ENCODE results near the gene ADAM33.

ADAM33 gene

DNA sequence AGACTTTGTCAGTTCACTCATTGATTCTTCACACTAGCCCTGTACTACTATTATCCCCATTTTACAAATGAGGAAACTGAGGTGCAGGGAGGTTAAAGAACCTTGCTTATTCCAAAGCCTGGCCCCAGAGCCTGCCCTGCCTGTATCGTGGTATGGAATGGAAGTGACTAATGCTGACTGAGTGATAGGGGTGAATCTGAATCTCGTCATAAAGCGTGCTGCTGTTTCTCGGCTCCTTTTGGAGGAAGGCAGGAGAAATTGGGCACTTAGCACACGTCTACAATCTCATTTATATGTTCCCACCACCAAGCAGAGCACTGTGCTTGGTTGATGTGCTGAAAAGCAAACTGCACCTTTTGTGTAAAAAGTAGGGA lies 35.8 kb downstream of the ADAM33 start:
- Histone ChIP-seq H3K4me2 (ENCODE audit: low read depth, low read length, poor library complexity, severe bottlenecking) (no peak overlapping the region), H3K36me3 (ENCODE audit: insufficient read depth, low read length) (no peaks in the 10 kb centered on the region), H3F3A (ENCODE audit: low read depth) (no peaks in the 10 kb centered on the region), H3K4me3 (ENCODE audit: low read length, poor library complexity, severe bottlenecking) (no peak overlapping the region), H3K9ac (ENCODE audit: low read depth, low read length, poor library complexity, severe bottlenecking) (no peak overlapping the region), H3K27me3 (ENCODE audit: insufficient read depth, low read length, poor library complexity, severe bottlenecking) (no peaks in the 10 kb centered on the region), H3K79me2 (ENCODE audit: insufficient read depth, low read length) (no peaks in the 10 kb centered on the region), H4K20me1 (ENCODE audit: insufficient read depth, low read length, poor library complexity, severe bottlenecking) (no peaks in the 10 kb centered on the region), H3K9me2 (replicated peaks; ENCODE audit: low read depth, low read length) (no peaks in the 10 kb centered on the region), H3K4me1 (ENCODE audit: insufficient read depth, low read length, poor library complexity, severe bottlenecking) (no peaks in the 10 kb centered on the region), H3K9me3 (ENCODE audit: insufficient read depth, low read depth, low read length) (no peaks in the 10 kb centered on the region), H2AFZ (ENCODE audit: low read length) (no peak overlapping the region)
- TF ChIP-seq EZH2phosphoT487 (IDR thresholded peaks at IDR 0.05; ENCODE audit: borderline replicate concordance), result no peak
- TF ChIP-seq CTCF (conservative IDR thresholded peaks at IDR 0.05; ENCODE audit: low read length), result no peak

DNA sequence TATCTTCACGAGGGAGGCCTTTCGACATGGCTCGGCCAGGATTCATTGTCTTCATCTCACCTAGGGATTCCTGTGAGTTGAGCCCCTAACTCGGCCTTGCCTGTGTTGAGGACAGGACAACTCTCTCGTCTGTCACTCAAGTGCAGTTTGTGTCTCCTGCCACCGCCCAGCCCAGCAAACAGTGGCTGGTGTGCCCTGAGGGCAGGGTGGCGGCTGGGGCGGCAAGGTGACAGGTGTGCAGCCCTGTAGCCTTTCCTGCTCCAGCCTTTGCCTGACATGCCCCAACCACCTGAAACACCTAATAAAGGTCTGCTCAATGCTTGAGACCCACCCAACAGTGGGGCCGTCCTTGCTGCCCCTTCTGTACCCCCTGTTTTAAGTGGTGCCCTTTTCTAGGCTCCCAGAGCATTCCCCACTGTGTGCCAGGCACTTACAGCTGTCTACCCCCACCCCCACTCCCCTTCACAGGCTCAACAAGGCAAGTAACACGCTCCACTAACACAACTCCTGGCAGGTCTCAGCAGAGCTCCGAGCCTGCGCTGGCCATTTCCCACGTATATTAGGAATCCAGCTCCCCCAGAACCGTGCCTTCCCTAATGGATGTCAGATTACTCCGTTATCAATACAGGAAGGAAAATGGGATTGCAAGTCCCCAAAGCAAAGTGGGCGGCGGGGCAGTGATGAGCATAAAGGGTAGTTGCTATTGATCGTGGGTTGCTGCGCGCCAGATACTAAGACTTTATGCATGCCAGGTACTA lies 36.3 kb downstream of the ADAM33 start:
- Histone ChIP-seq H3K4me2 (ENCODE audit: low read depth, low read length, poor library complexity, severe bottlenecking) (no peak overlapping the region), H4K20me1 (ENCODE audit: insufficient read depth, low read length, poor library complexity, severe bottlenecking) (no peaks in the 10 kb centered on the region), H2AFZ (ENCODE audit: low read length) (no peak overlapping the region), H3F3A (ENCODE audit: low read depth) (no peaks in the 10 kb centered on the region), H3K79me2 (ENCODE audit: insufficient read depth, low read length) (no peaks in the 10 kb centered on the region), H3K36me3 (ENCODE audit: insufficient read depth, low read length) (no peaks in the 10 kb centered on the region), H3K9ac (ENCODE audit: low read depth, low read length, poor library complexity, severe bottlenecking) (no peak overlapping the region), H3K27me3 (ENCODE audit: insufficient read depth, low read length, poor library complexity, severe bottlenecking) (no peaks in the 10 kb centered on the region), H3K9me2 (replicated peaks; ENCODE audit: low read depth, low read length) (no peaks in the 10 kb centered on the region), H3K4me1 (ENCODE audit: insufficient read depth, low read length, poor library complexity, severe bottlenecking) (no peaks in the 10 kb centered on the region), H3K4me3 (ENCODE audit: low read length, poor library complexity, severe bottlenecking) (no peak overlapping the region), H3K9me3 (ENCODE audit: insufficient read depth, low read depth, low read length) (no peaks in the 10 kb centered on the region)
- TF ChIP-seq CTCF (conservative IDR thresholded peaks at IDR 0.05; ENCODE audit: low read length) (no peak), EZH2phosphoT487 (IDR thresholded peaks at IDR 0.05; ENCODE audit: borderline replicate concordance) (no peak)

- Histone ChIP-seq H3K4me3 (ENCODE audit: low read length, poor library complexity, severe bottlenecking) (no peak overlapping the region), H3K27me3 (ENCODE audit: insufficient read depth, low read length, poor library complexity, severe bottlenecking) (no peaks in the 10 kb centered on the region), H3K9ac (ENCODE audit: low read depth, low read length, poor library complexity, severe bottlenecking) (no peak overlapping the region), H3F3A (ENCODE audit: low read depth) (no peaks in the 10 kb centered on the region), H3K36me3 (ENCODE audit: insufficient read depth, low read length) (peaks cover 6% of the 10 kb centered on the region; the same call in 1 of the 2 replicates), H2AFZ (ENCODE audit: low read length) (no peak overlapping the region), H3K79me2 (ENCODE audit: insufficient read depth, low read length) (no peaks in the 10 kb centered on the region), H3K4me1 (ENCODE audit: insufficient read depth, low read length, poor library complexity, severe bottlenecking) (no peaks in the 10 kb centered on the region), H4K20me1 (ENCODE audit: insufficient read depth, low read length, poor library complexity, severe bottlenecking) (no peaks in the 10 kb centered on the region), H3K9me3 (ENCODE audit: insufficient read depth, low read depth, low read length) (no peaks in the 10 kb centered on the region), H3K4me2 (ENCODE audit: low read depth, low read length, poor library complexity, severe bottlenecking) (no peak overlapping the region), H3K9me2 (replicated peaks; ENCODE audit: low read depth, low read length) (no peaks in the 10 kb centered on the region)
- no peak for TF ChIP-seq EZH2phosphoT487 (IDR thresholded peaks at IDR 0.05; ENCODE audit: borderline replicate concordance)
- TF ChIP-seq CTCF (conservative IDR thresholded peaks at IDR 0.05; ENCODE audit: low read length), result no peak
These were observed 41.6 kb downstream of the ADAM33 start for GRCh38 chr20:3640259-3640658.
